ENCODE measurements around the gene SYAP1. TPM values are rescaled to one million over a fixed set of nuclear protein-coding genes. Genes with fewer than 3 reads are reported as not detected.

Gene SYAP1
- polyA plus RNA-seq, 1 donor (not counting 4 experiments of a cell fraction or from before 2014, with no cell fraction given) = 20.3 TPM

DNA sequence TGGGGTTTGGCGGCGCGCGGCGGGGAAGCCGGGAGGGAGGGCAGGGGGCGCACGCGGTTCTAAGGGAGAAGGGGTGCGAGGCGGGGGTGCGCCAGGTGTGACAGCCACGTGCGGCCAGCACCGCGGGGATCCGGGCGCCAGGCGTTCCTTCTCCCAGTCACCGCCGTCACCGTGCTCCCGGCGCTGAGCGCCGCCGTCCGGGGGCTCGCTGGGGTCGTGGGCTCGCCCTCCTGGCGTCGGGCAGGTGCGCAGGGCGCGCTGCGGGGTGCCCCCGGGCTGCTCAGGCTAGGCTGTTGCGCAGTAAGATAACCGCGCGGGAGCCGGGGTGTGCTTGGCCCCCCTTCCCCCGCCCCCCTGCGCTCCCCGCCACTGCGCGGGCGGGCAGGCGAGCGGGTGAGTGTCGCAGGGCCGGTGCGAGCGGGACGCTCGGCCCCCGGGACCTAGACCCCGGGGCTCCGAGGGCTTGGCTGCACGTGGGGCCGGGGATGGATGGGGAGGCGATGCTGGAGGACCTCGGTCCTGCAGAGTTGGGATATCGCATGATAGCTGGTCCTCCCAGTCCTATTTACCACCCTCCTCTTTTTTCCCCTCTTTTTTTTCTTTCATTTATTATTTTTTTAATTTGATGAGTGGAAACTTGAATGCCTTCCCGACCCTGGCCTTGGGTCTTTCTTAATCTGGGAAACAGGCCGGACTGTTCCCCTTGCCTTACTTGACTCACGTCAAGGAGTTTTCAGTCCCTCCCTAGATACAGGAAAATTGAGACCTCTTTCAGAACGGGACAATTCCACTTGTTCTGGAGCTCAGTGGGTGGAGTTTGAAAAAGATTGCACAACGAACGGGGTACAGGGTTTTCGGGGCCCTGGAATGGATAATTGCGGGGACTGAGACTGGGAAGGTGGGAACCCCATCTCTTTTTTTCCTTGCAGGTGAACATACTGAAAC is 67.7 kb downstream of the SYAP1 start:
- Histone ChIP-seq H3K4me1 (ENCODE audit: control insufficient read depth, extremely low read depth, insufficient read depth, low read length) (peaks cover 16% of the 10 kb centered on the region), H3K79me2 (ENCODE audit: control insufficient read depth, insufficient read depth, low read length) (peaks cover 53% of the 10 kb centered on the region), H3K27me3 (ENCODE audit: control insufficient read depth, extremely low read depth, insufficient read depth, low read length) (no peaks in the 10 kb centered on the region), H3K27ac (ENCODE audit: control insufficient read depth, insufficient read depth, low read length) (peak overlapping the region; percentile 79), H2AFZ (ENCODE audit: control insufficient read depth, low read length) (peak overlapping the region; percentile 12), H3K9me3 (ENCODE audit: control insufficient read depth, low read depth, low read length) (no peaks in the 10 kb centered on the region), H3K4me3 (ENCODE audit: control insufficient read depth in 2 of 3, extremely low read depth in 1 of 3, insufficient read depth in 2 of 3, low read depth in 1 of 3, low read length in 3 of 3) (peak overlapping the region; percentile 71 to 90 (median 89)), H3K9me1 (ENCODE audit: control insufficient read depth, extremely low read depth, insufficient read depth, low read length) (peaks cover 3% of the 10 kb centered on the region), H3K4me2 (ENCODE audit: control insufficient read depth, extremely low read depth, insufficient read depth, low read depth, low read length) (peak overlapping the region; percentile 93), H3K9ac (ENCODE audit: control insufficient read depth, extremely low read depth, insufficient read depth, low read length) (peak overlapping the region; percentile 87), H4K20me1 (ENCODE audit: control insufficient read depth, extremely low read depth, insufficient read depth, low read length) (peaks cover 4% of the 10 kb centered on the region), H3K36me3 (ENCODE audit: control insufficient read depth in 2 of 2, extremely low read depth in 1 of 2, insufficient read depth in 2 of 2, low read length in 2 of 2) (peaks cover 1 to 12% of the 10 kb centered on the region in 2 experiments)
- dilution Hi-C loops (cut with MboI; ENCODE audit: extremely low pct_ligation_motif_present, low sequenced_read_pairs) = no loop called here
- no peak for FAIRE-seq
- TF ChIP-seq EZH2 (IDR thresholded peaks at IDR 0.05; ENCODE audit: low read length) = no peak
- TF ChIP-seq CTCF (optimal IDR thresholded peaks at IDR 0.05 in 1 of 3, IDR thresholded peaks at IDR 0.05 in 1 of 3, conservative IDR thresholded peaks at IDR 0.05 in 1 of 3; ENCODE audit: extremely low read depth in 1 of 3, insufficient read depth in 2 of 3, low read length in 3 of 3) = no peak
- no peak for DNase-seq (ENCODE audit: low read depth, low spot score)

DNA sequence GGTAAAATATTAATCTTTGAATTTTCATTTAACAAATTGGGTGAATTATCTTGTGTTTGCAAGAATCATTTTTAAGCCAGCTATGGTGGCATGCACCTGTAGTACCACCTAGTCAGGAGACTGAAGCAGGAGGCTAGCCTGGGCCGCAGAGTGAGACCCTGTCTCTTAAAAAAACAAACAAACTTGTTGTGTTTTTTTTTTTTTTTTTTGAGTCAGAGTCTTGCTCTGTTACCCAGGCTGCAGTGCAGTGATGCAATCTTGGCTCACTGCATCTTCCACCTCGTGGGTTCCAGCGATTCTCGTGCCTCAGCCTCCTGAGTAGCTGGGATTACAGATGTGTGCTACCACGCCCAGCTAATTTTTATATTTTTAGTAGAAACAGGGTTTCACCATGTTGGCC is 69.1 kb downstream of the SYAP1 start:
- Histone ChIP-seq H3K4me2 (ENCODE audit: control insufficient read depth, extremely low read depth, insufficient read depth, low read depth, low read length) (no peak overlapping the region), H3K79me2 (ENCODE audit: control insufficient read depth, insufficient read depth, low read length) (peaks cover 64% of the 10 kb centered on the region), H3K9me1 (ENCODE audit: control insufficient read depth, extremely low read depth, insufficient read depth, low read length) (peaks cover 3% of the 10 kb centered on the region), H3K27ac (ENCODE audit: control insufficient read depth, insufficient read depth, low read length) (peak overlapping the region; percentile 43), H3K4me1 (ENCODE audit: control insufficient read depth, extremely low read depth, insufficient read depth, low read length) (peaks cover 16% of the 10 kb centered on the region), H3K4me3 (ENCODE audit: control insufficient read depth in 2 of 3, extremely low read depth in 1 of 3, insufficient read depth in 2 of 3, low read depth in 1 of 3, low read length in 3 of 3) (no peak overlapping the region), H4K20me1 (ENCODE audit: control insufficient read depth, extremely low read depth, insufficient read depth, low read length) (peaks cover 6% of the 10 kb centered on the region), H3K9ac (ENCODE audit: control insufficient read depth, extremely low read depth, insufficient read depth, low read length) (no peak overlapping the region), H3K9me3 (ENCODE audit: control insufficient read depth, low read depth, low read length) (no peaks in the 10 kb centered on the region), H3K36me3 (ENCODE audit: control insufficient read depth in 2 of 2, extremely low read depth in 1 of 2, insufficient read depth in 2 of 2, low read length in 2 of 2) (peaks cover 4 to 16% of the 10 kb centered on the region in 2 experiments), H2AFZ (ENCODE audit: control insufficient read depth, low read length) (no peak overlapping the region), H3K27me3 (ENCODE audit: control insufficient read depth, extremely low read depth, insufficient read depth, low read length) (no peaks in the 10 kb centered on the region)
- FAIRE-seq (no peak), DNase-seq (ENCODE audit: low read depth, low spot score) (no peak)
- TF ChIP-seq CTCF (optimal IDR thresholded peaks at IDR 0.05 in 1 of 3, IDR thresholded peaks at IDR 0.05 in 1 of 3, conservative IDR thresholded peaks at IDR 0.05 in 1 of 3; ENCODE audit: extremely low read depth in 1 of 3, insufficient read depth in 2 of 3, low read length in 3 of 3) = no peak
- no peak for TF ChIP-seq EZH2 (IDR thresholded peaks at IDR 0.05; ENCODE audit: low read length)
- dilution Hi-C loops (cut with MboI; ENCODE audit: extremely low pct_ligation_motif_present, low sequenced_read_pairs) = no loop called here

Measured in keratinocyte (primary cell).